ENCODE data around the gene PROSER2. TPM values are rescaled to one million over a fixed set of nuclear protein-coding genes. Genes with fewer than 3 reads are reported as not detected.

The PROSER2 gene
- total and polyA plus RNA-seq, 2 of the 13 experiments (the other 11 are each of a cell fraction or from before 2014, with no cell fraction given) = 6.9 to 7.7 TPM

DNA sequence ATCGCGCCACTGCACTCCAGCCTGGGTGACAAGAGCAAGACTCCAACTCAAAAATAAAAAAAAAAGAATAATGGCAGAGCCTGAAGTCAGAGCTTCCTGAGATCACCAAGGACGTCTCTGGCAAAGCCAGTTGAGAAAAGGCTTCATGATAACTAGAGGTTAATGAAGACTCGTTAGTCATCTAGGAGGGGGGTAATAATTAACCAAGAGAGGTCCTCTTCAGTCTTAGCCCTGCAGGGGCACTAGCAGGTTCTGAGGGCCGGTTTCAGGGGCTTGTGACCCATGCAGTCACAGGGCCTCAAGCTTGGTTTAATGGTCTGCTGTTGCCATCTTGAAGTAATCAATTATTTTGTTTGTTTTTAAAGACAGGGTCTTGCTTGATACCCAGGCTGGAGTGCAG lies 28.6 kb upstream of the PROSER2 start:
- Histone ChIP-seq H3K27me3 (ENCODE audit: control insufficient read depth in 1 of 2, insufficient read depth in 2 of 2, low read length in 2 of 2) (peaks cover 0 to 6% of the 10 kb centered on the region in 2 experiments; a peak in 1 of 5 replicates), H3K9me3 (ENCODE audit: low read length) (no peaks in the 10 kb centered on the region), H3K36me3 (replicated peaks in 1 of 2; ENCODE audit: control insufficient read depth in 1 of 2, insufficient read depth in 2 of 2, low read length in 2 of 2) (no peaks in the 10 kb centered on the region), H3K27ac (ENCODE audit: extremely low read length, insufficient read depth, low read length) (no peak overlapping the region), H3K4me3 (replicated peaks in 1 of 3; ENCODE audit: insufficient read depth in 1 of 3, low read depth in 2 of 3, low read length in 3 of 3) (peak overlapping the region in 1 of 3 experiments; percentile 72; a peak in 2 of 6 replicates), H2AFZ (ENCODE audit: low read length) (no peak overlapping the region), H3K9ac (ENCODE audit: insufficient read depth, low read depth, low read length) (no peak overlapping the region), H3K79me2 (ENCODE audit: insufficient read depth, low read length) (no peaks in the 10 kb centered on the region), H3K4me2 (ENCODE audit: low read depth, low read length) (peak overlapping the region; percentile 94), H4K20me1 (ENCODE audit: insufficient read depth, low read length) (no peaks in the 10 kb centered on the region), H3K4me1 (ENCODE audit: insufficient read depth, low read length) (peaks cover 56% of the 10 kb centered on the region)
- WGBS (ENCODE audit: low lambda C conversion rate) = 26% methylated on average over 5 of the region's 5 CpGs
- peak; percentile 66 for ATAC-seq
- BruUV-seq (replicated peaks) = no TSS peak
- peak; percentile 62 for DNase-seq (ENCODE audit: low spot score)
- CTCF ChIA-PET (ENCODE audit: low intra/inter-chr PET ratio, low total read pairs) = interaction anchor here (0.8 to 2.6 kb wide), 2 partner anchors 25 to 192 kb away, joined by 3 to 17 read pairs; no protein-coding TSS in a partner anchor
- in situ Hi-C loops (cut with HindIII; ENCODE audit: extremely low pct_ligation_motif_present, low pct_unique_long_range_greater_than_20kb) = loop anchor here (5.0 kb wide), 1 partner anchor 193 kb away; no protein-coding TSS in a partner anchor
- peak; percentile 40 for FAIRE-seq
- intact Hi-C loops (cut with micrococcal nuclease; ENCODE audit: unreplicated experiment) = no loop called here
- POLR2A ChIA-PET = interaction anchor here (0.6 to 3.3 kb wide), 13 partner anchors 11 to 248 kb away, joined by 3 to 25 read pairs (median 8); partner anchors contain the start of gene UPF2
- TF ChIP-seq THAP11 (CRISPR knock-in tag; IDR thresholded peaks at IDR 0.05) (no peak), ZNF770 (CRISPR knock-in tag; IDR thresholded peaks at IDR 0.05) (peak; percentile 26; the same call in 1 of the 2 replicates), ATAD3A (CRISPR knock-in tag; IDR thresholded peaks at IDR 0.05) (no peak), FOXA3 (CRISPR knock-in tag; IDR thresholded peaks at IDR 0.05) (no peak), ZFX (CRISPR knock-in tag; IDR thresholded peaks at IDR 0.05; ENCODE audit: low read depth) (no peak), ZBTB42 (CRISPR knock-in tag; IDR thresholded peaks at IDR 0.05) (no peak), ZNF564 (CRISPR knock-in tag; IDR thresholded peaks at IDR 0.05) (no peak), ZNF572 (CRISPR knock-in tag; IDR thresholded peaks at IDR 0.05) (no peak), NAIF1 (CRISPR knock-in tag; IDR thresholded peaks at IDR 0.05; ENCODE audit: borderline replicate concordance) (no peak), ZBTB20 (CRISPR knock-in tag; IDR thresholded peaks at IDR 0.05; ENCODE audit: borderline replicate concordance, low read depth) (no peak), ZNF614 (CRISPR knock-in tag; IDR thresholded peaks at IDR 0.05; ENCODE audit: borderline replicate concordance) (no peak)
- TF ChIP-seq, protein P1, sequence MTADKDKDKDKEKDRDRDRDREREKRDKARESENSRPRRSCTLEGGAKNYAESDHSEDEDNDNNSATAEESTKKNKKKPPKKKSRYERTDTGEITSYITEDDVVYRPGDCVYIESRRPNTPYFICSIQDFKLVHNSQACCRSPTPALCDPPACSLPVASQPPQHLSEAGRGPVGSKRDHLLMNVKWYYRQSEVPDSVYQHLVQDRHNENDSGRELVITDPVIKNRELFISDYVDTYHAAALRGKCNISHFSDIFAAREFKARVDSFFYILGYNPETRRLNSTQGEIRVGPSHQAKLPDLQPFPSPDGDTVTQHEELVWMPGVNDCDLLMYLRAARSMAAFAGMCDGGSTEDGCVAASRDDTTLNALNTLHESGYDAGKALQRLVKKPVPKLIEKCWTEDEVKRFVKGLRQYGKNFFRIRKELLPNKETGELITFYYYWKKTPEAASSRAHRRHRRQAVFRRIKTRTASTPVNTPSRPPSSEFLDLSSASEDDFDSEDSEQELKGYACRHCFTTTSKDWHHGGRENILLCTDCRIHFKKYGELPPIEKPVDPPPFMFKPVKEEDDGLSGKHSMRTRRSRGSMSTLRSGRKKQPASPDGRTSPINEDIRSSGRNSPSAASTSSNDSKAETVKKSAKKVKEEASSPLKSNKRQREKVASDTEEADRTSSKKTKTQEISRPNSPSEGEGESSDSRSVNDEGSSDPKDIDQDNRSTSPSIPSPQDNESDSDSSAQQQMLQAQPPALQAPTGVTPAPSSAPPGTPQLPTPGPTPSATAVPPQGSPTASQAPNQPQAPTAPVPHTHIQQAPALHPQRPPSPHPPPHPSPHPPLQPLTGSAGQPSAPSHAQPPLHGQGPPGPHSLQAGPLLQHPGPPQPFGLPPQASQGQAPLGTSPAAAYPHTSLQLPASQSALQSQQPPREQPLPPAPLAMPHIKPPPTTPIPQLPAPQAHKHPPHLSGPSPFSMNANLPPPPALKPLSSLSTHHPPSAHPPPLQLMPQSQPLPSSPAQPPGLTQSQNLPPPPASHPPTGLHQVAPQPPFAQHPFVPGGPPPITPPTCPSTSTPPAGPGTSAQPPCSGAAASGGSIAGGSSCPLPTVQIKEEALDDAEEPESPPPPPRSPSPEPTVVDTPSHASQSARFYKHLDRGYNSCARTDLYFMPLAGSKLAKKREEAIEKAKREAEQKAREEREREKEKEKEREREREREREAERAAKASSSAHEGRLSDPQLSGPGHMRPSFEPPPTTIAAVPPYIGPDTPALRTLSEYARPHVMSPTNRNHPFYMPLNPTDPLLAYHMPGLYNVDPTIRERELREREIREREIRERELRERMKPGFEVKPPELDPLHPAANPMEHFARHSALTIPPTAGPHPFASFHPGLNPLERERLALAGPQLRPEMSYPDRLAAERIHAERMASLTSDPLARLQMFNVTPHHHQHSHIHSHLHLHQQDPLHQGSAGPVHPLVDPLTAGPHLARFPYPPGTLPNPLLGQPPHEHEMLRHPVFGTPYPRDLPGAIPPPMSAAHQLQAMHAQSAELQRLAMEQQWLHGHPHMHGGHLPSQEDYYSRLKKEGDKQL (CRISPR knock-in tag; IDR thresholded peaks at IDR 0.05; ENCODE audit: low read depth) = no peak

Data from HepG2 (cell line).